Stimulated activated CD8-positive, alpha-beta memory T cell treated with anti-CD3 and anti-CD28 coated beads, Interleukin-15, amount 100 ng/mL, for 4 hours (primary cell): ENCODE results near the gene NUDT5.
"Not testable (repeated sequence)": the region's sequence is repeated elsewhere in the genome, so short reads cannot be mapped to it uniquely, and the experiment has no call there.

Experiments used
- DNase-seq, 2 donors: peaks; one replicate each; pipeline ENCODE4 v3.0.0-alpha.2; 2020; ENCODE audit warnings: low read depth in 2 of 2

The NUDT5 gene

GRCh38 chr10:12195603-12196506, at the start of gene NUDT5, which contains the start of gene CDC123:
Gene NUDT5 (minus strand): TSS chr10:12195891. CDS start chr10:12186291, 9,600 bp downstream.
Gene CDC123 (plus strand): TSS chr10:12196188. CDS start chr10:12196246, 58 bp downstream.
- DNase-seq = peak; percentile 64 to 65

GRCh38 chr10:12243864-12244620, 48.4 kb upstream of the NUDT5 start:
- DNase-seq = no peak

GRCh38 chr10:12241810-12242529, 46.3 kb upstream of the NUDT5 start:
- no peak for DNase-seq

- DNase-seq = no peak
Observed at GRCh38 chr10:12238821-12239220, 43.1 kb upstream of the NUDT5 start.

GRCh38 chr10:12237265-12238220, 41.9 kb upstream of the NUDT5 start:
- no peak for DNase-seq

GRCh38 chr10:12235796-12236195, 40.1 kb upstream of the NUDT5 start:
- DNase-seq = no peak

- no peak for DNase-seq
Observed at GRCh38 chr10:12235116-12235694, 39.5 kb upstream of the NUDT5 start.

GRCh38 chr10:12234687-12235086, 39.0 kb upstream of the NUDT5 start:
- not testable (repeated sequence) for DNase-seq

- DNase-seq = no peak
Observed at GRCh38 chr10:12228851-12229250, 33.2 kb upstream of the NUDT5 start.

GRCh38 chr10:12226438-12226837, 30.7 kb upstream of the NUDT5 start:
- not testable (repeated sequence) for DNase-seq

- DNase-seq = no peak
Observed at GRCh38 chr10:12225444-12225843, 29.8 kb upstream of the NUDT5 start.

GRCh38 chr10:12221323-12222298, 25.9 kb upstream of the NUDT5 start:
- no peak for DNase-seq

GRCh38 chr10:12218991-12219390, 23.3 kb upstream of the NUDT5 start:
- no peak for DNase-seq

- no peak for DNase-seq
Observed at GRCh38 chr10:12214763-12215218, 19.1 kb upstream of the NUDT5 start.

- no peak for DNase-seq
Observed at GRCh38 chr10:12214093-12214492, 18.4 kb upstream of the NUDT5 start.

GRCh38 chr10:12213621-12214020, 17.9 kb upstream of the NUDT5 start:
- no peak for DNase-seq

- DNase-seq = no peak
Observed at GRCh38 chr10:12212454-12212853, 16.8 kb upstream of the NUDT5 start.

GRCh38 chr10:12208460-12208859, 12.8 kb upstream of the NUDT5 start:
- no peak for DNase-seq

GRCh38 chr10:12207114-12207513, 11.4 kb upstream of the NUDT5 start:
- no peak for DNase-seq
